HG02623 (cell line): ENCODE results near the gene TIMM13.
A peak's percentile ranks its signal among the peaks of the same experiment; 100 is the strongest.

ENCODE experiments used
- ATAC-seq: cut with Tn5 transposase; IDR thresholded peaks from one replicate; pipeline ENCODE4 v1.9.1; 2021; ENCODE audit warnings: moderate library complexity; ENCODE audit not compliant: unreplicated experiment

Gene TIMM13

GRCh38 chr19:2455851-2456570 lies 28.6 kb upstream of the TIMM13 start:
- peak; percentile 17 for ATAC-seq

- no peak for ATAC-seq
Observed at GRCh38 chr19:2454962-2455850, 27.8 kb upstream of the TIMM13 start.

- no peak for ATAC-seq
Observed at GRCh38 chr19:2454199-2454961, 27.0 kb upstream of the TIMM13 start.

- ATAC-seq, result no peak
Observed at GRCh38 chr19:2453431-2454025, 26.1 kb upstream of the TIMM13 start.

- ATAC-seq, result no peak
Observed at GRCh38 chr19:2451741-2452140, 24.4 kb upstream of the TIMM13 start.

- ATAC-seq, result no peak
Observed at GRCh38 chr19:2451138-2451537, 23.8 kb upstream of the TIMM13 start.

GRCh38 chr19:2449019-2449418 lies 21.6 kb upstream of the TIMM13 start:
- no peak for ATAC-seq

GRCh38 chr19:2446381-2446780 lies 19.0 kb upstream of the TIMM13 start:
- ATAC-seq, result no peak

- no peak for ATAC-seq
Observed at GRCh38 chr19:2444251-2445002, 17.0 kb upstream of the TIMM13 start.

GRCh38 chr19:2443785-2444182 lies 16.4 kb upstream of the TIMM13 start:
- no peak for ATAC-seq

- ATAC-seq, result no peak
Observed at GRCh38 chr19:2443116-2443784, 15.9 kb upstream of the TIMM13 start.

GRCh38 chr19:2441096-2441752 lies 13.8 kb upstream of the TIMM13 start:
- ATAC-seq, result no peak

- no peak for ATAC-seq
Observed at GRCh38 chr19:2440515-2440914, 13.1 kb upstream of the TIMM13 start.

GRCh38 chr19:2438178-2438577 lies 10.8 kb upstream of the TIMM13 start:
- ATAC-seq, result no peak

- no peak for ATAC-seq
Observed at GRCh38 chr19:2436926-2437325, 9.5 kb upstream of the TIMM13 start.

- no peak for ATAC-seq
Observed at GRCh38 chr19:2436384-2436783, 9.0 kb upstream of the TIMM13 start.

- no peak for ATAC-seq
Observed at GRCh38 chr19:2434721-2435265, 7.4 kb upstream of the TIMM13 start.

GRCh38 chr19:2434267-2434666 lies 6.9 kb upstream of the TIMM13 start:
- ATAC-seq, result no peak

GRCh38 chr19:2433854-2434253 lies 6.5 kb upstream of the TIMM13 start:
- ATAC-seq, result no peak
